Limb (tissue), 2 donors: ENCODE results near the gene HADHA.

ENCODE experiments used
- DNase-seq, 2 donors: peaks; one replicate each; pipeline ENCODE4 v3.0.0-alpha.2; 2016; ENCODE audit errors: extremely low spot score in 2 of 2

HADHA gene

DNA sequence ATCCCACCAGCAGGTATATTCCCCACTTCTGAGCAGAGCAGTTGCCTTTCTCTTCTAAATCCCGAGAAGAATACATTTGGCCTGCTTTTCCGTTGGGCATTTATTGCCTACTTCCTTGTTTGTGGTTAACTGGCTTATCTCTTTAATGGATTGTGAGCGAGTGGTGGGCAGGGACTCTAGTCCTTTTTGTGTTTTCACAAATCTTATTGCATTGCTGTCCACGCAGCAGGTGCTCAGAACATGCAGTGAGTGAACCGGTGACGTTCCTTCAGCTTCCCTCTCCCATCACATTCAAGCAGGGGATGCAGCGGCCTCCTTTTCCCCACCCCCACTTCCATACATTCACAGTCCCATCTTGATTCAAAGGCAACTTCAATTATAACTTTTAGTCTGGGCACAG lies 100.4 kb downstream of the HADHA start:
- DNase-seq = no peak

DNA sequence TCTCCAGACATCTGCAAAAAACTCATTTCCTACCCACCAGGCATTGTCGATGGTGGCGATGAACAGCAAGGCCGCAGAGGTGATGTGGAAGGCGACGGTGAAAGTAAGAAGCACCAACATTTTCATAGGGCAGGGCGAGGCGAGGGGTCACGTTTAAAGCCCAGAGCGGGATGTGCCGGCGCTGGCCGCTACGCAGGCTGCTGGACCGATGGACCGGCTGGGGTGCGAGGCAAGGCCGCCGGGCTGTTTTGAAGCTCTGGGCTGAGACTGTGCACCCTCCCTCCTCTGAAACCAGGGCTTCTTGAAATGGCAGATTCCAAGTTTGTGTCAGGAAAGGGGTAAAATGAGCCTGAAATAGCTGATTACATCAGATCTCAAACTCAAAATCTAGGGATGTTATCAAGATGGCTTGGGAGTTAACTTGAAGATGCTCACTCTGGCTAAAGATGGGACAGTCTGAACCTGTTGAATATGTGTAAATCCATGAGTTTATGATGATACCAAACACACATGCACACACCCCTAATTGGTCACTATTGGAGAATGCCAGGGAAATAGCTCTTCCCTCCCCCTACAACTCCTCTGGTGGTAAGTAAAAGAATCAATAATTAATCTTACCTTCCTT lies 103.2 kb downstream of the HADHA start:
- no peak for DNase-seq
